ENCODE results near the gene UQCR10. TPM values are rescaled to one million over a fixed set of nuclear protein-coding genes. Genes with fewer than 3 reads are reported as not detected.

The UQCR10 gene
- total RNA-seq, 4 donors from 2014 or later, result 119 to 261 (median 179) TPM

DNA sequence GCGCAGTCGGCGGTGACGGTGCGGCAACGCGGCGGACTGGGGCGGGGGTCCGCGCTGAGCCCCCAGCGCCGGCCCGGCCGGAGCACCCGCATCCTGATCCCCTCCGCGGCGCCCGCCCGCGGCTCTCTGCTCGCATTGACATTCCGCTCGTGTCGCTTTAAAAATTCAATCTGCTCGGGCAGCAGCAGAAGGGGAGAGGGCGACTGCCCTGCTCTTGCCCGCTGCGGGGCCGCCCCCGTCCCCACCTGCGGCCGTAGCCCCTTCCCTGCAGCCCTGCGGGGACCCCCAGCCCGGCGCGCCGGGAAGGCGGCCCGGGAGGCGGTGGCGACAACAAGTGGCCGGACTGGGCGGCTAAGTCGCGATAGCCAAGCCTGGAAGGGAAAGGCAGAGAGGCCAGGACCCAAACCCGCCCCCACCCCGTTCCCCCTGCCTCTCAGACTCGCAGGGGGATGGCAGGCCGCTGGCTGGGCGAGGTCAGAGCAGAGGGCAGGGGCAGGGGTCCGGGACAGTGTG lies 46.3 kb upstream of the UQCR10 start:
- Histone ChIP-seq H3K4me3 (no peak overlapping the region), H3K27ac (no peak overlapping the region), H3K4me1 (no peaks in the 10 kb centered on the region), H3K9me3 (no peaks in the 10 kb centered on the region), H3K36me3 (no peaks in the 10 kb centered on the region), H3K27me3 (peaks cover 24 to 26% (median 24%) of the 10 kb centered on the region in 3 donors)
- in situ Hi-C loops (cut with MboI; ENCODE audit: low sequenced_read_pairs in 4 of 4) (no loop called here), intact Hi-C loops (cut with DNase I; ENCODE audit: low total_unique reads) (no loop called here)
- DNase-seq (no peak), ATAC-seq (no peak)
- TF ChIP-seq CTCF (IDR thresholded peaks at IDR 0.05 in 4 of 5, conservative IDR thresholded peaks at IDR 0.05 in 1 of 5), result no peak
- TF ChIP-seq POLR2A (IDR thresholded peaks at IDR 0.05), result no peak

- Histone ChIP-seq H3K4me3 (no peak overlapping the region), H3K4me1 (no peaks in the 10 kb centered on the region), H3K9me3 (no peaks in the 10 kb centered on the region), H3K27me3 (peaks cover 24 to 26% (median 24%) of the 10 kb centered on the region in 3 donors), H3K36me3 (no peaks in the 10 kb centered on the region), H3K27ac (no peak overlapping the region)
- DNase-seq, result no peak
- intact Hi-C loops (cut with DNase I; ENCODE audit: low total_unique reads) (no loop called here), in situ Hi-C loops (cut with MboI; ENCODE audit: low sequenced_read_pairs in 4 of 4) (no loop called here)
- no peak for ATAC-seq
- TF ChIP-seq POLR2A (IDR thresholded peaks at IDR 0.05) (no peak), CTCF (IDR thresholded peaks at IDR 0.05 in 4 of 5, conservative IDR thresholded peaks at IDR 0.05 in 1 of 5) (no peak)
Observed at GRCh38 chr22:29722151-29722550, 45.0 kb upstream of the UQCR10 start.

- Histone ChIP-seq H3K9me3 (no peaks in the 10 kb centered on the region), H3K27me3 (peaks cover 24 to 26% (median 24%) of the 10 kb centered on the region in 3 donors), H3K27ac (no peak overlapping the region), H3K4me3 (no peak overlapping the region), H3K4me1 (no peaks in the 10 kb centered on the region), H3K36me3 (no peaks in the 10 kb centered on the region)
- intact Hi-C loops (cut with DNase I; ENCODE audit: low total_unique reads) (no loop called here), in situ Hi-C loops (cut with MboI; ENCODE audit: low sequenced_read_pairs in 4 of 4) (no loop called here)
- ATAC-seq, result no peak
- TF ChIP-seq POLR2A (IDR thresholded peaks at IDR 0.05), result no peak
- no peak for TF ChIP-seq CTCF (IDR thresholded peaks at IDR 0.05 in 4 of 5, conservative IDR thresholded peaks at IDR 0.05 in 1 of 5)
- DNase-seq, result no peak
Observed at GRCh38 chr22:29722587-29722986, 44.6 kb upstream of the UQCR10 start.

DNA sequence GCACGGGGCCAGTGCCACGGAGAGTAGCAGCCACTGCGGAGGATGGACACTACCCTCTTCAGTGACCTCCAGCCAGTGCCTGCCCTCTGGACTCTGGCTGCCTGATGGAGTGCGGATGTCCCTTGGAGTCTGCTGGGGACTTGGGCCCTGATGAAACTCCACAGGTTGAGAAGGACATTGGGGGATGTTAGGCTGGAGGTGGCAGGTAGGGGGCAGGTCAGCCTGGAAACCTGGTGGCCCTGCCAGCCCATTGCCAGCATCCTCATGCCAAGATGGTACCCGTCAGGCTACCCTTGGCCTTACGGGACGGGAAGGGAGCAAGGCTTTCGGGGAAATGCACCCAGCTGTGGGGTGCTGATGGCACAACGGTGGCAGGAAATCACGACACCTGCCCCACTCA lies 43.4 kb upstream of the UQCR10 start:
- Histone ChIP-seq H3K27me3 (peaks cover 18 to 20% (median 19%) of the 10 kb centered on the region in 3 donors), H3K4me3 (no peak overlapping the region), H3K9me3 (no peaks in the 10 kb centered on the region), H3K4me1 (no peaks in the 10 kb centered on the region), H3K36me3 (no peaks in the 10 kb centered on the region), H3K27ac (no peak overlapping the region)
- no peak for ATAC-seq
- intact Hi-C loops (cut with DNase I; ENCODE audit: low total_unique reads) (no loop called here), in situ Hi-C loops (cut with MboI; ENCODE audit: low sequenced_read_pairs in 4 of 4) (no loop called here)
- TF ChIP-seq POLR2A (IDR thresholded peaks at IDR 0.05) (no peak), CTCF (IDR thresholded peaks at IDR 0.05 in 4 of 5, conservative IDR thresholded peaks at IDR 0.05 in 1 of 5) (no peak)
- DNase-seq, result no peak

- no peak for DNase-seq
- in situ Hi-C loops (cut with MboI; ENCODE audit: low sequenced_read_pairs in 4 of 4) (no loop called here), intact Hi-C loops (cut with DNase I; ENCODE audit: low total_unique reads) (no loop called here)
Observed at GRCh38 chr22:29724843-29725242, 42.3 kb upstream of the UQCR10 start.

More at GRCh38 chr22:29724843-29725242, 42.3 kb upstream of the UQCR10 start:
- no peaks in the 10 kb centered on the region for H3K4me1 ChIP-seq
- H3K36me3 ChIP-seq, result no peaks in the 10 kb centered on the region
- no peaks in the 10 kb centered on the region for H3K9me3 ChIP-seq
- no peak for ATAC-seq
- no peak overlapping the region for H3K27ac ChIP-seq
- peaks cover 9 to 10% (median 9%) of the 10 kb centered on the region in 3 donors for H3K27me3 ChIP-seq
- TF ChIP-seq CTCF (IDR thresholded peaks at IDR 0.05 in 4 of 5, conservative IDR thresholded peaks at IDR 0.05 in 1 of 5) (no peak), POLR2A (IDR thresholded peaks at IDR 0.05) (no peak)
- no peak overlapping the region for H3K4me3 ChIP-seq

Data from gastrocnemius medialis (tissue), 4 donors.